ENCODE data around the gene KIF5A. TPM values are rescaled to one million over a fixed set of nuclear protein-coding genes. Genes with fewer than 3 reads are reported as not detected.

KIF5A gene
- total and polyA plus RNA-seq, 2 donors (not counting 3 experiments of a cell fraction or from before 2014, with no cell fraction given): 0.07 to 0.35 TPM

DNA sequence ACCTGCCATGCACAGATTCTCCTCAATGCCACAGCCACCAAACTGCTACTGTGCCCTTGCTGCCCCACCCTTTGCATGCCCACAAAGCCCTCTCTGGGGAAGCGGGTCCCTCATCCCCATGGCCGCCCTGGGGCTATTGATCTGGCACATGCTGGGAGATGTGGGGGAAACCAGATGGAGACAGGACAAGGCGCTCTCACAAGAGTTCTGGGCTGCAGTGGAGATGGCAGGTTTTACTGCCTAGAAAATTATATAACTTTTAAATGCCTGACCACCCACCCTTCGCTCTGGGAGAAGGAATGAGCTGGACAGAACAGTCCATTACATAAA, 30.6 kb downstream of the KIF5A start:
- no peaks in the 10 kb centered on the region for H3K9me1 ChIP-seq (replicated peaks; ENCODE audit: control insufficient read depth, extremely low read depth, insufficient read depth, low read length)
- no peaks in the 10 kb centered on the region for H3K9me3 ChIP-seq (replicated peaks; ENCODE audit: control insufficient read depth, insufficient read depth, low read length)
- H3K4me3 ChIP-seq (replicated peaks in 1 of 3; ENCODE audit: insufficient read depth in 1 of 3, low read depth in 1 of 3, low read length in 3 of 3): no peak overlapping the region
- intact Hi-C loops (cut with micrococcal nuclease) (no loop called here), dilution Hi-C loops (cut with MboI; ENCODE audit: extremely low pct_ligation_motif_present, low sequenced_read_pairs) (no loop called here)
- no TSS peak for BruUV-seq (replicated peaks)
- no peaks in the 10 kb centered on the region for H3K79me2 ChIP-seq (ENCODE audit: control insufficient read depth, insufficient read depth, low read length)
- no peaks in the 10 kb centered on the region for H4K20me1 ChIP-seq (replicated peaks; ENCODE audit: control insufficient read depth, extremely low read depth, insufficient read depth, low read length)
- ChIA-PET CTCF (interaction anchor here (1.1 to 6.0 kb wide), 7 partner anchors 8 to 90 kb away, joined by 3 to 126 read pairs (median 6); partner anchors contain the start of gene B4GALNT1), POLR2A (no interaction called here)
- H3K36me3 ChIP-seq (ENCODE audit: control insufficient read depth in 2 of 2, extremely low read depth in 1 of 2, insufficient read depth in 2 of 2, low read length in 2 of 2): no peaks in the 10 kb centered on the region
- H3K27me3 ChIP-seq (ENCODE audit: control insufficient read depth in 2 of 2, insufficient read depth in 2 of 2, low read length in 2 of 2): peaks cover 15 to 18% of the 10 kb centered on the region in 2 experiments
- DNase-seq (ENCODE audit: low read depth, low spot score) (no peak), FAIRE-seq (no peak)
- H3K4me1 ChIP-seq (ENCODE audit: control insufficient read depth, extremely low read depth, insufficient read depth, low read length): no peaks in the 10 kb centered on the region
- H3K27ac ChIP-seq (ENCODE audit: insufficient read depth, low read depth, low read length): no peak overlapping the region
- no peak overlapping the region for H3K9ac ChIP-seq (replicated peaks; ENCODE audit: extremely low read depth, insufficient read depth, low read length)
- TF ChIP-seq EZH2 (IDR thresholded peaks at IDR 0.05; ENCODE audit: borderline replicate concordance, low read depth, low read length, severe bottlenecking) (no peak), FOS (IDR thresholded peaks at IDR 0.05; ENCODE audit: borderline replicate concordance, insufficient read depth, low read length) (no peak), MYC (IDR thresholded peaks at IDR 0.05; ENCODE audit: low read depth, low read length) (no peak), GATA2 (IDR thresholded peaks at IDR 0.05; ENCODE audit: insufficient read depth, insufficient read length, low read depth, low read length) (no peak), POLR2AphosphoS5 (IDR thresholded peaks at IDR 0.05; ENCODE audit: insufficient read depth, low read depth, low read length) (no peak), POLR2A (IDR thresholded peaks at IDR 0.05; ENCODE audit: low read depth, low read length) (no peak), JUN (IDR thresholded peaks at IDR 0.05; ENCODE audit: borderline replicate concordance, insufficient read depth, insufficient read length, low read depth) (no peak)
- TF ChIP-seq, protein P1, sequence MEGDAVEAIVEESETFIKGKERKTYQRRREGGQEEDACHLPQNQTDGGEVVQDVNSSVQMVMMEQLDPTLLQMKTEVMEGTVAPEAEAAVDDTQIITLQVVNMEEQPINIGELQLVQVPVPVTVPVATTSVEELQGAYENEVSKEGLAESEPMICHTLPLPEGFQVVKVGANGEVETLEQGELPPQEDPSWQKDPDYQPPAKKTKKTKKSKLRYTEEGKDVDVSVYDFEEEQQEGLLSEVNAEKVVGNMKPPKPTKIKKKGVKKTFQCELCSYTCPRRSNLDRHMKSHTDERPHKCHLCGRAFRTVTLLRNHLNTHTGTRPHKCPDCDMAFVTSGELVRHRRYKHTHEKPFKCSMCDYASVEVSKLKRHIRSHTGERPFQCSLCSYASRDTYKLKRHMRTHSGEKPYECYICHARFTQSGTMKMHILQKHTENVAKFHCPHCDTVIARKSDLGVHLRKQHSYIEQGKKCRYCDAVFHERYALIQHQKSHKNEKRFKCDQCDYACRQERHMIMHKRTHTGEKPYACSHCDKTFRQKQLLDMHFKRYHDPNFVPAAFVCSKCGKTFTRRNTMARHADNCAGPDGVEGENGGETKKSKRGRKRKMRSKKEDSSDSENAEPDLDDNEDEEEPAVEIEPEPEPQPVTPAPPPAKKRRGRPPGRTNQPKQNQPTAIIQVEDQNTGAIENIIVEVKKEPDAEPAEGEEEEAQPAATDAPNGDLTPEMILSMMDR (IDR thresholded peaks at IDR 0.05; ENCODE audit: extremely low read depth in 1 of 2, insufficient read depth in 1 of 2, low read depth in 1 of 2, low read length in 2 of 2): no peak
- TF ChIP-seq, protein P2, sequence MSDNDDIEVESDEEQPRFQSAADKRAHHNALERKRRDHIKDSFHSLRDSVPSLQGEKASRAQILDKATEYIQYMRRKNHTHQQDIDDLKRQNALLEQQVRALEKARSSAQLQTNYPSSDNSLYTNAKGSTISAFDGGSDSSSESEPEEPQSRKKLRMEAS (IDR thresholded peaks at IDR 0.05; ENCODE audit: insufficient read depth, insufficient read length): no peak
- H2AFZ ChIP-seq (ENCODE audit: low read depth, low read length): no peak overlapping the region
- no peak overlapping the region for H3K4me2 ChIP-seq (ENCODE audit: insufficient read depth, low read length)

All from endothelial cell of umbilical vein (primary cell).